HepG2 (cell line): ENCODE measurements around the gene TOMM7. TPM values are rescaled to one million over a fixed set of nuclear protein-coding genes. Genes with fewer than 3 reads are reported as not detected.

Experiments
- ARNT2 ChIP-seq: sonication (generic); formaldehyde crosslinking; IDR thresholded peaks from 2 replicates; pipeline ENCODE4 v1.8.0; 2022; ENCODE audit warnings: mild to moderate bottlenecking, low read depth, missing genetic modification reagents, moderate library complexity
- BRF2 ChIP-seq: sonication (generic); formaldehyde crosslinking; IDR thresholded peaks from 2 replicates; pipeline ENCODE4 v1.8.1; 2022; ENCODE audit warnings: mild to moderate bottlenecking, missing genetic modification reagents
- DZIP1 ChIP-seq: sonication (generic); formaldehyde crosslinking; IDR thresholded peaks from 2 replicates; pipeline ENCODE4 v1.5.0; 2020; ENCODE audit warnings: mild to moderate bottlenecking, missing genetic modification reagents
- ELF3 ChIP-seq: IDR thresholded peaks from 2 replicates; pipeline ENCODE4 v1.6.1; 2016; ENCODE audit warnings: missing genetic modification reagents, missing compliant biosample characterization
- KDM1A ChIP-seq: IDR thresholded peaks from 2 replicates; pipeline ENCODE4 v1.6.1; 2016; ENCODE audit warnings: missing compliant biosample characterization
- PHF8 ChIP-seq: sonication (generic); formaldehyde crosslinking; IDR thresholded peaks from 2 replicates; pipeline ENCODE4 v1.5.0; 2020; ENCODE audit warnings: missing genetic modification reagents
- SAP130 ChIP-seq: IDR thresholded peaks from 2 replicates; pipeline ENCODE4 v1.6.1; 2016; ENCODE audit warnings: low read depth
- SP2 ChIP-seq: sonication (generic); formaldehyde crosslinking; IDR thresholded peaks from 2 replicates; pipeline ENCODE4 v1.5.1; 2020; ENCODE audit warnings: mild to moderate bottlenecking, missing genetic modification reagents
- SRSF1 ChIP-seq: fragments of 200-400 bp; formaldehyde crosslinking; optimal IDR thresholded peaks from 2 replicates; pipeline ENCODE3; 2017; ENCODE audit warnings: mild to moderate bottlenecking, low read depth, low read length, moderate library complexity
- SRSF4 ChIP-seq: fragments of 200-400 bp; formaldehyde crosslinking; IDR thresholded peaks from one replicate; pipeline ENCODE4 v1.6.1; 2018; ENCODE audit warnings: mild to moderate bottlenecking, low read depth, low read length, moderate library complexity; ENCODE audit not compliant: poor library complexity, severe bottlenecking
- TSC22D2 ChIP-seq: sonication (generic); formaldehyde crosslinking; IDR thresholded peaks from 2 replicates; pipeline ENCODE4 v1.5.1; 2020; ENCODE audit warnings: missing genetic modification reagents, mild to moderate bottlenecking, borderline replicate concordance
- ZFP36 ChIP-seq: fragments of 150-350 bp; IDR thresholded peaks from 2 replicates; pipeline ENCODE4 v1.6.1; 2018; ENCODE audit warnings: borderline replicate concordance, low read length, low read depth; ENCODE audit not compliant: partially characterized antibody
- ZNF407 ChIP-seq: sonication (generic); formaldehyde crosslinking; IDR thresholded peaks from one replicate; pipeline ENCODE4 v1.5.1; 2020; ENCODE audit warnings: mild to moderate bottlenecking, missing genetic modification reagents; ENCODE audit errors: not compliant biosample characterization
- ZNF788 ChIP-seq: sonication (generic); formaldehyde crosslinking; IDR thresholded peaks from 2 replicates; pipeline ENCODE4 v1.5.0; 2020; ENCODE audit warnings: mild to moderate bottlenecking, missing genetic modification reagents, borderline replicate concordance
- ZSCAN5A ChIP-seq: sonication (generic); formaldehyde crosslinking; IDR thresholded peaks from 2 replicates; pipeline ENCODE4 v1.8.0; 2022; ENCODE audit warnings: mild to moderate bottlenecking, missing genetic modification reagents, borderline replicate concordance
- polyA plus RNA-seq, 8 experiments: library from polyadenylated mRNA; depleted of rRNA in 3 of 8; stranded (reverse) in 7 of 8; unstranded in 1 of 8; fragments of >200 nt; fragmentation: Illumina TruSeq in 4 of 8; extraction: Trizol in 4 of 8; gene quantifications; 2 replicates each; pipeline versions ENCODE4 v1.2.1 to v1.2.3, GENCODE V29; 2011 to 2016; ENCODE audit warnings: low read depth in 4 of 8, missing spikeins in 1 of 8, mixed read lengths in 1 of 8; ENCODE audit not compliant: insufficient read depth in 1 of 8
- total RNA-seq, 5 experiments: library from RNA; depleted of rRNA; stranded (reverse); fragments of >200 nt; fragmentation: Illumina TruSeq; extraction: Trizol; gene quantifications; 2 replicates each; pipeline ENCODE4 v1.2.3, GENCODE V29; 2016; ENCODE audit warnings: low read depth in 1 of 5

Gene TOMM7
- total and polyA plus RNA-seq, 2 of the 13 experiments (the other 11 are each of a cell fraction or from before 2014, with no cell fraction given) = 251 to 369 TPM

- peak; percentile 85; the same call in 1 of the 2 replicates for TF ChIP-seq ZSCAN5A (CRISPR knock-in tag)
- peak; percentile 75; the same call in 1 of the 2 replicates for TF ChIP-seq TSC22D2 (CRISPR knock-in tag)
- no peak for TF ChIP-seq ZFP36
- TF ChIP-seq KDM1A (CRISPR knock-in tag) = no peak
- TF ChIP-seq PHF8 = peak; percentile 70
- peak; percentile 60; the same call in 1 of the 2 replicates for TF ChIP-seq ZNF788
- no peak for TF ChIP-seq SRSF4
- no peak for TF ChIP-seq DZIP1 (CRISPR knock-in tag)
- TF ChIP-seq BRF2 (CRISPR knock-in tag) = peak; percentile 16; the same call in 1 of the 2 replicates
- TF ChIP-seq ZNF407 (CRISPR knock-in tag) = no peak
- TF ChIP-seq SRSF1 = no peak
- TF ChIP-seq SAP130 (CRISPR knock-in tag) = peak; percentile 91
- no peak for TF ChIP-seq SP2
- 0 out of 2 replicates have a peak, but pooled peaks have one; percentile 60 for TF ChIP-seq ARNT2 (CRISPR knock-in tag)
- TF ChIP-seq ELF3 = peak; percentile 98
Measured at GRCh38 chr7:22822486-22823141, at the start of gene TOMM7 (continued).
